Duodenal mucosa (tissue), 2 donors: Measurements from ENCODE around the gene RNH1.

Experiments used
- H3K27ac ChIP-seq: one replicate; pipeline ENCODE4 v1.7.0; 2013; ENCODE audit warnings: low read depth, low read length
- H3K27me3 ChIP-seq, 2 donors: one replicate each; pipeline ENCODE4 v1.7.0; 2013; ENCODE audit warnings: low read length in 2 of 2, control low read depth in 1 of 2; ENCODE audit not compliant: insufficient read depth in 2 of 2, control insufficient read depth in 1 of 2
- H3K36me3 ChIP-seq, 2 donors: one replicate each; pipeline ENCODE4 v1.7.0; 2013; ENCODE audit warnings: low read length in 2 of 2, control low read depth in 1 of 2; ENCODE audit not compliant: insufficient read depth in 2 of 2, control insufficient read depth in 1 of 2
- H3K4me1 ChIP-seq, 2 donors: one replicate each; pipeline ENCODE4 v1.7.0; 2013; ENCODE audit warnings: low read length in 2 of 2, control low read depth in 1 of 2; ENCODE audit not compliant: insufficient read depth in 2 of 2, control insufficient read depth in 1 of 2
- H3K4me3 ChIP-seq, 2 donors: one replicate each; pipeline ENCODE4 v1.7.0; 2013; ENCODE audit warnings: low read length in 2 of 2, low read depth in 1 of 2
- H3K9ac ChIP-seq, 2 donors: one replicate each; pipeline ENCODE4 v1.7.0; 2013; ENCODE audit warnings: low read length in 2 of 2, low read depth in 1 of 2
- H3K9me3 ChIP-seq, 2 donors: one replicate each; pipeline ENCODE4 v1.7.0; 2013; ENCODE audit warnings: low read length in 2 of 2, control low read depth in 1 of 2; ENCODE audit not compliant: control insufficient read depth in 1 of 2

Gene RNH1

GRCh38 chr11:468036-468435 lies 39.0 kb downstream of the RNH1 start:
- peaks cover 0 to 8% of the 10 kb centered on the region in 2 donors for H3K36me3 ChIP-seq
- no peak overlapping the region for H3K9ac ChIP-seq
- no peak overlapping the region for H3K27ac ChIP-seq
- peaks cover 9 to 10% of the 10 kb centered on the region in 2 donors for H3K4me1 ChIP-seq
- H3K4me3 ChIP-seq, result no peak overlapping the region
- no peaks in the 10 kb centered on the region for H3K27me3 ChIP-seq
- H3K9me3 ChIP-seq, result no peaks in the 10 kb centered on the region

- Histone ChIP-seq H3K4me1 (peaks cover 9 to 10% of the 10 kb centered on the region in 2 donors), H3K36me3 (peaks cover 0 to 10% of the 10 kb centered on the region in 2 donors), H3K27me3 (no peaks in the 10 kb centered on the region), H3K4me3 (no peak overlapping the region), H3K9me3 (no peaks in the 10 kb centered on the region), H3K27ac (no peak overlapping the region), H3K9ac (no peak overlapping the region)
Measured at GRCh38 chr11:465896-466530, 41.0 kb downstream of the RNH1 start.

GRCh38 chr11:464316-464715 lies 42.7 kb downstream of the RNH1 start:
- Histone ChIP-seq H3K36me3 (peaks cover 6 to 25% of the 10 kb centered on the region in 2 donors), H3K4me3 (no peak overlapping the region), H3K27me3 (no peaks in the 10 kb centered on the region), H3K9ac (no peak overlapping the region), H3K27ac (no peak overlapping the region), H3K4me1 (peaks cover under 1% of the 10 kb centered on the region in 2 donors), H3K9me3 (no peaks in the 10 kb centered on the region)

- no peak overlapping the region for H3K27ac ChIP-seq
- peaks cover 6 to 25% of the 10 kb centered on the region in 2 donors for H3K36me3 ChIP-seq
- no peaks in the 10 kb centered on the region for H3K4me1 ChIP-seq
- no peaks in the 10 kb centered on the region for H3K9me3 ChIP-seq
- no peak overlapping the region for H3K9ac ChIP-seq
- no peaks in the 10 kb centered on the region for H3K27me3 ChIP-seq
- H3K4me3 ChIP-seq, result no peak overlapping the region
Measured at GRCh38 chr11:462107-462890, 44.7 kb downstream of the RNH1 start.

DNA sequence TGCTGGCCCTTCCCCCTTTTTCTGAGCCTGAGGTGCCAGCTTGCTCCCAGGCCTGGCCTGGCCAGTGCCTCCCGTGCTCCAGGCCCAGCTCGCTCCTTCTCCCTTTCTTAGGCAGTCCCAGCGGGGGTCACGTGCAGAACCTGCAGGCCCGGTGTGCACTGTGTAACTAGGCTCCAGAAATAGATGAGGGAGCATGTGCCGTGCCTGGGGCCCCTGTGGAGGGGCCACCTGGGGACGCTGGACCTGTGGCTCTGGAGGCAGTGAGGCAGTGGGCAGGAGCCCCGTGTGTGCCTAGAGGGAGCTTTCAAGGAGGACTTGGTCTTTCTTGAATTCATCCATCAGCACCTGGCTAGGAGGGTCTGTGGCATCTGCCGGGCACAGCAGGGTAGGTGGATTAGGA lies 45.4 kb downstream of the RNH1 start:
- Histone ChIP-seq H3K9me3 (no peaks in the 10 kb centered on the region), H3K4me3 (no peak overlapping the region), H3K27me3 (no peaks in the 10 kb centered on the region), H3K4me1 (no peaks in the 10 kb centered on the region), H3K36me3 (peaks cover 6 to 25% of the 10 kb centered on the region in 2 donors), H3K27ac (no peak overlapping the region), H3K9ac (no peak overlapping the region)

- Histone ChIP-seq H3K9ac (no peak overlapping the region), H3K27ac (no peak overlapping the region), H3K36me3 (peaks cover 6 to 25% of the 10 kb centered on the region in 2 donors), H3K9me3 (no peaks in the 10 kb centered on the region), H3K4me3 (no peak overlapping the region), H3K27me3 (no peaks in the 10 kb centered on the region), H3K4me1 (peaks cover 0 to 3% of the 10 kb centered on the region in 2 donors)
Measured at GRCh38 chr11:460331-461199, 46.5 kb downstream of the RNH1 start.

DNA sequence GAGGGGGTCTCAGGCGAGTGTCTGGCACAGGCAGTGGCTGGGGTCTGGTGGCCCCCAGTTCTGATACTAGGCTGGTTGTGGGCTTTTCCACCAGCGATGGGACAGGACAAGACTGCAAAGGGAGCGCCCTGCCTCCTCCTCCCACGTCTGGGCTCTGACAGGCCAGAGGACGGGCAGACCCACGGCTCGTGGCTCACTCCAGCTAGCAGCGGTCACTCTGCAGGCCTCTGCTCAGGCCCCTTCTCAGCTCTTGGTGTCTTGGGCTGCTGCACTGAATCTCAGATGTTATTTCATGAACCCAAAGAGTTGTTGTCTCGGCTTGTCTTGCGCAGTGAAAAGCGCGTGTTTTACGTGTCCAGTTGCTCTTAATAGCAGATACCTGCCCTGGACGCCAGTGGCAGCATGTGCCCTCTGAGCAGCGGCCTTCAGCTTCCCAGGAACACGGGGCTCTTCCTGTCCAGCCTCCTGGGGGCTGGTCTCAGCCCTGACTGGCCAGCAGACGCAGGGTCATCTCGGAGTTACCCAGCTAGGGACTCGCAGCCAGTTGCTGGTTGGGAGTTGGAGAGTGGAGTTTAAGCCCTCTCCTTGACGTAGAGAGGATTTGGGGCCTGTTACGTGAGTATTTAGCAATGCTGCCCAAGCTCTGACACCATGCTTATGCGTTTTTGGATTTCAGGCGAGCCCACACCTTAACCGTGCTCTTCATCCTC lies 47.4 kb downstream of the RNH1 start:
- Histone ChIP-seq H3K9me3 (no peaks in the 10 kb centered on the region), H3K4me3 (no peak overlapping the region), H3K4me1 (peaks cover 0 to 3% of the 10 kb centered on the region in 2 donors), H3K27ac (no peak overlapping the region), H3K36me3 (peaks cover 6 to 20% of the 10 kb centered on the region in 2 donors), H3K27me3 (no peaks in the 10 kb centered on the region), H3K9ac (no peak overlapping the region)

- H3K27ac ChIP-seq, result no peak overlapping the region
- H3K4me1 ChIP-seq, result peaks cover 0 to 3% of the 10 kb centered on the region in 2 donors
- peaks cover 12 to 32% of the 10 kb centered on the region in 2 donors for H3K36me3 ChIP-seq
- H3K4me3 ChIP-seq, result no peak overlapping the region
- no peak overlapping the region for H3K9ac ChIP-seq
- no peaks in the 10 kb centered on the region for H3K27me3 ChIP-seq
- no peaks in the 10 kb centered on the region for H3K9me3 ChIP-seq
Measured at GRCh38 chr11:457111-457760, 49.8 kb downstream of the RNH1 start.

DNA sequence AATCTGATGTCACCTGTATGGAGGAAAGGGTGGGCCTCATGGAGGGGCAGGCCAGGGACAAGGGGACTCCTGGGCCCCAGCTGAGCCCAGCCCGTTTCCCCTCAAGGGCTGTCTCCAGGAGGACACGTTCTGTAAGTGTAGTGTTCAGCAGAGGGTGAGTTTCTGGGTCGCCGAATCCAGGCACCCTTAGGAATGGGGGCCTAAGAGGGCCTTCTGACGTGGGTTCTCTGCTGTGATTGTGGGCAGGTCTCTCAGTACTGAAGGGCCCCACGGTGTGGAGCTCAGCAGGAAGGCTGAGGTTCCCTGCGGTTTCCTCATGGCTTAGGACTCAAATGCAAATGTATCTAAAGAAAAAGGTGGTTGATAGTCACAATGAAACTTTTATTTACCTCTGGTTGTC lies 50.5 kb downstream of the RNH1 start:
- Histone ChIP-seq H3K36me3 (peaks cover 12 to 32% of the 10 kb centered on the region in 2 donors), H3K9ac (no peak overlapping the region), H3K27ac (no peak overlapping the region), H3K4me1 (peaks cover under 1 to 6% of the 10 kb centered on the region in 2 donors), H3K27me3 (no peaks in the 10 kb centered on the region), H3K9me3 (no peaks in the 10 kb centered on the region), H3K4me3 (no peak overlapping the region)
